GM18861 (cell line): ENCODE measurements around the gene MACROD2.
"Not testable (repeated sequence)": the region's sequence is repeated elsewhere in the genome, so short reads cannot be mapped to it uniquely, and the experiment has no call there.

ENCODE experiments used
- ATAC-seq: cut with Tn5 transposase; IDR thresholded peaks from one replicate; pipeline ENCODE4 v1.9.1; 2021; ENCODE audit not compliant: unreplicated experiment

Gene MACROD2

GRCh38 chr20:14451458-14451857 is 456.1 kb downstream of the MACROD2 start:
- no peak for ATAC-seq

- ATAC-seq = no peak
Observed at GRCh38 chr20:14453259-14453658, 457.9 kb downstream of the MACROD2 start.

- ATAC-seq = no peak
Observed at GRCh38 chr20:14454296-14454695, 459.0 kb downstream of the MACROD2 start.

- ATAC-seq = not testable (repeated sequence)
Observed at GRCh38 chr20:14467104-14467827, 471.9 kb downstream of the MACROD2 start.

- no peak for ATAC-seq
Observed at GRCh38 chr20:14470231-14470899, 475.0 kb downstream of the MACROD2 start.

- ATAC-seq = no peak
Observed at GRCh38 chr20:14470977-14471661, 475.8 kb downstream of the MACROD2 start.

- ATAC-seq = no peak
Observed at GRCh38 chr20:14477125-14477524, 481.8 kb downstream of the MACROD2 start.

GRCh38 chr20:14478126-14478525 is 482.8 kb downstream of the MACROD2 start:
- no peak for ATAC-seq

- ATAC-seq = no peak
Observed at GRCh38 chr20:14481863-14482262, 486.5 kb downstream of the MACROD2 start.

- ATAC-seq = no peak
Observed at GRCh38 chr20:14488212-14488611, 492.9 kb downstream of the MACROD2 start.

GRCh38 chr20:14488756-14489479 is 493.6 kb downstream of the MACROD2 start:
- ATAC-seq = no peak

GRCh38 chr20:14489544-14489943 is 494.2 kb downstream of the MACROD2 start:
- ATAC-seq = no peak

- no peak for ATAC-seq
Observed at GRCh38 chr20:14491436-14491835, 496.1 kb downstream of the MACROD2 start.

GRCh38 chr20:14493408-14493807 is 498.1 kb downstream of the MACROD2 start:
- no peak for ATAC-seq

- ATAC-seq = no peak
Observed at GRCh38 chr20:14494355-14494754, 499.0 kb downstream of the MACROD2 start.

GRCh38 chr20:14495066-14495465 is 499.8 kb downstream of the MACROD2 start:
- no peak for ATAC-seq

- ATAC-seq = no peak
Observed at GRCh38 chr20:14497004-14497403, 501.7 kb downstream of the MACROD2 start.

- no peak for ATAC-seq
Observed at GRCh38 chr20:14498772-14499171, 503.5 kb downstream of the MACROD2 start.

GRCh38 chr20:14505476-14505875 is 510.2 kb downstream of the MACROD2 start:
- no peak for ATAC-seq

GRCh38 chr20:14507711-14508110 is 512.4 kb downstream of the MACROD2 start:
- no peak for ATAC-seq

GRCh38 chr20:14510341-14510740 is 515.0 kb downstream of the MACROD2 start:
- no peak for ATAC-seq
